T-cell (primary cell): ENCODE data around the gene DBNDD1. TPM values are rescaled to one million over a fixed set of nuclear protein-coding genes. Genes with fewer than 3 reads are reported as not detected.
"Not testable (repeated sequence)": the region's sequence is repeated elsewhere in the genome, so short reads cannot be mapped to it uniquely, and the experiment has no call there.

ENCODE experiments used
- ATAC-seq, 4 experiments: fragments of 200-7000 bp in 3 of 4; fragments of 150-1000 bp in 1 of 4; cut with Tn5 transposase; replicated peaks in 1 of 4; 1 replicate in 3 of 4; 2 replicates in 1 of 4; pipeline ENCODE4 v1.10.0; 2021; ENCODE audit warnings: moderate library complexity in 3 of 4, mild to moderate bottlenecking in 2 of 4, moderate number of reproducible peaks in 1 of 4
- CTCF ChIA-PET, 2 donors: fragments of 300-600 bp; sonication (Branson Sonifier 250); formaldehyde crosslinking; loops; one replicate each; lab custom pipeline; 2022; ENCODE audit warnings: antibody characterized with exemption in 2 of 2; lab: Charles Lee
- POLR2A ChIA-PET, 2 donors: fragments of 300-600 bp; sonication (Branson Sonifier 250); formaldehyde crosslinking; loops; one replicate each; lab custom pipeline; 2022; ENCODE audit warnings: antibody characterized with exemption in 2 of 2; lab: Charles Lee
- DNase-seq, 35 experiments: peaks; one replicate each; pipeline versions ENCODE4 v3.0.0 to v3.0.0-alpha.2; 2013 to 2023
- H3K27ac ChIP-seq: one replicate; pipeline ENCODE4 v1.5.1; 2013; ENCODE audit warnings: low read length
- H3K27me3 ChIP-seq, 2 experiments: replicated peaks in 1 of 2; 1 replicate in 1 of 2; 2 replicates in 1 of 2; pipeline versions ENCODE4 v1.6.1 to v1.7.0; 2013; ENCODE audit warnings: low read length in 1 of 2, mixed read lengths in 1 of 2; ENCODE audit not compliant: control insufficient read depth in 2 of 2, insufficient read depth in 2 of 2; ENCODE audit errors: extremely low read depth in 1 of 2
- H3K36me3 ChIP-seq, 2 donors: 1 replicate in 1 of 2; 2 replicates in 1 of 2; pipeline versions ENCODE4 v1.6.1 to v1.7.0; 2013; ENCODE audit warnings: low read length in 1 of 2; ENCODE audit not compliant: control insufficient read depth in 2 of 2, insufficient read depth in 1 of 2; ENCODE audit errors: extremely low read depth in 1 of 2
- H3K4me1 ChIP-seq, 2 experiments: 1 replicate in 1 of 2; 2 replicates in 1 of 2; pipeline versions ENCODE4 v1.6.1 to v1.7.0; 2013; ENCODE audit warnings: low read length in 2 of 2, mixed read lengths in 1 of 2; ENCODE audit not compliant: insufficient read depth in 2 of 2, control insufficient read depth in 1 of 2; ENCODE audit errors: extremely low read depth in 1 of 2
- H3K4me3 ChIP-seq, 2 donors: 1 replicate in 1 of 2; 2 replicates in 1 of 2; pipeline versions ENCODE4 v1.5.1 to v1.7.0; 2013; ENCODE audit warnings: mild to moderate bottlenecking in 2 of 2, low read length in 1 of 2, moderate library complexity in 1 of 2; ENCODE audit not compliant: control insufficient read depth in 1 of 2; ENCODE audit errors: extremely low read depth in 1 of 2
- H3K9me3 ChIP-seq: 2 replicates; pipeline ENCODE4 v1.7.0; 2013
- H3K27ac Mint-ChIP-seq, 2 donors: one replicate each; pipeline ENCODE4 v1.8.0; 2020 to 2021; ENCODE audit warnings: mild to moderate bottlenecking in 2 of 2, mixed read lengths in 2 of 2
- H3K27me3 Mint-ChIP-seq, 2 donors: one replicate each; pipeline ENCODE4 v1.8.0; 2021 to 2022; ENCODE audit warnings: mixed read lengths in 2 of 2
- H3K36me3 Mint-ChIP-seq: one replicate; pipeline ENCODE4 v1.8.0; 2021; ENCODE audit warnings: mixed read lengths
- H3K4me1 Mint-ChIP-seq, 3 donors: one replicate each; pipeline ENCODE4 v1.8.0; 2020 to 2022; ENCODE audit warnings: mixed read lengths in 3 of 3, mild to moderate bottlenecking in 1 of 3
- H3K4me3 Mint-ChIP-seq, 3 donors: one replicate each; pipeline ENCODE4 v1.8.0; 2020 to 2022; ENCODE audit warnings: mild to moderate bottlenecking in 3 of 3, mixed read lengths in 3 of 3, moderate library complexity in 3 of 3
- H3K9me3 Mint-ChIP-seq, 3 donors: one replicate each; pipeline ENCODE4 v1.8.0; 2020 to 2022; ENCODE audit warnings: mixed read lengths in 3 of 3
- WGBS: methylation state at CpG from one replicate; pipeline ENCODE4 v1.1.5; 2013; ENCODE audit warnings: missing lambda C conversion rate; ENCODE audit not compliant: insufficient coverage; 5-methylcytosine and 5-hydroxymethylcytosine counted together
- total RNA-seq, 35 experiments: library from RNA in 6 of 35; stranded (reverse) in 6 of 35; fragments of 120-200 nt in 1 of 35; gene quantifications; one replicate each; pipeline versions ENCODE4 v1.2.1 to v1.2.4 and lab custom pipeline; 2013 to 2026

DBNDD1 gene
- total RNA-seq, 5 donors from 2014 or later (not counting 1 experiment from before 2014, with no cell fraction given), result 0.70 to 3.6 (median 0.88) TPM

DNA sequence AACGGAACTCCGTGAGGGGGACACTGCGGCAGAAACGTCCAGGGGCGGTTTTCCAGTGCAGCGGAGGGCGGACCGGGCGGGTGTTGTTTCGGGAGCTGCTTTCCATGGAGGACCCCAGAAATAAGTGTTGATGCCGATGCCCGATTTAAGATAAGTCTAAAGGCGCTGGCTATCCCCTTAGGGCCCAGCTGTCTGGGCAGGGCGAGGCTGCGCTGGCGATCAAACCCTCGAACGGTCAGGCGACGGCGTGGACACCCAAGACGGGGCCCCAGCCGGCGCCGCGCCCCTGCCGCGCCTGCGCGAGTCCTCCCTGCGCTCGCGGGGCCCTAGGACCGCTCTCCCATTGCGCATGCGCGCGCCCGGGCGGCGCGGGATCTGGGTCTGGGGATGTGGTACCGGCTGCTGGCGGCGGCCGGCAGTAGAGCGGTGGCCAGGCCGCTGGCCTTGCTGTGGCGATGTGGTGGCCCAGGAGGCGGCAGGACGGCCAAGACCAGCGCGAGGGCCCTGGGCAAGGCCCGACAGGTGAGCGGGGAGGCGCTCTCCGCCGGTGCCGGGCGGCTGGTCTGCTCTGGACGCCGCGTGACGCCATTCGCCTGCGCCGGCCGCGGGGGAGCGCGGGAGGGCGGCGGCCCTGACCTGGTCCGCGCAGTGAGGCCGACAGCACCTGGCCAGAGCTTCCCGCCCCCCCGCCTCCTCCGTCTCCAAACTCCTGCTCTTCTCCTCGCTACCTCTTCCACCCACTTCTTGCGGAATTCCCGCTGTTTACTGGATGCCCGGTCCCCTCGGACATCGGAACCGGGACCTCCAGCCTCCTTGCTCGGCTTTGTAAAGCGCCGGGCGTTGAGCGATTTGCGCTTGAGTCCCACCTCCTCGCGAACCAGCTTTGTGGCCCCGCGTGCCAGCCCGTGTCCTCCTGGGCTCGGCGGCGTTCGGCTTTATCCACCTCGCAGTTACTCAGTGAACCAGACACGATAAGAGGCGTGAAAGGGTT, 46.7 kb downstream of the DBNDD1 start:
- peak; percentile 92 to 94 (median 92) for ATAC-seq
- under 1% methylated on average over 101 of the region's 104 CpGs for WGBS
- peaks cover 6% of the 10 kb centered on the region for H3K36me3 Mint-ChIP-seq
- peaks cover 27 to 39% (median 32%) of the 10 kb centered on the region in 3 donors for H3K4me1 Mint-ChIP-seq
- Histone ChIP-seq H3K27ac (peak overlapping the region; percentile 63), H3K36me3 (peaks cover 0 to 1% of the 10 kb centered on the region in 2 donors), H3K9me3 (no peaks in the 10 kb centered on the region), H3K4me1 (peaks cover 7 to 34% of the 10 kb centered on the region in 2 experiments), H3K4me3 (peak overlapping the region; percentile 85 to 92), H3K27me3 (no peaks in the 10 kb centered on the region)
- peak; percentile 80 to 95 (median 87) for DNase-seq
- peaks cover 0 to 2% of the 10 kb centered on the region in 2 donors for H3K27me3 Mint-ChIP-seq
- ChIA-PET POLR2A (no interaction called here), CTCF (interaction anchor here in 1 of 2 donors (1.1 kb wide), 1 partner anchor 22 kb away, joined by 3 read pairs; no protein-coding TSS in a partner anchor)
- H3K27ac Mint-ChIP-seq, result peak overlapping the region; percentile 90 to 94
- H3K9me3 Mint-ChIP-seq, result no peaks in the 10 kb centered on the region
- peak overlapping the region; percentile 97 to 98 (median 97) for H3K4me3 Mint-ChIP-seq

DNA sequence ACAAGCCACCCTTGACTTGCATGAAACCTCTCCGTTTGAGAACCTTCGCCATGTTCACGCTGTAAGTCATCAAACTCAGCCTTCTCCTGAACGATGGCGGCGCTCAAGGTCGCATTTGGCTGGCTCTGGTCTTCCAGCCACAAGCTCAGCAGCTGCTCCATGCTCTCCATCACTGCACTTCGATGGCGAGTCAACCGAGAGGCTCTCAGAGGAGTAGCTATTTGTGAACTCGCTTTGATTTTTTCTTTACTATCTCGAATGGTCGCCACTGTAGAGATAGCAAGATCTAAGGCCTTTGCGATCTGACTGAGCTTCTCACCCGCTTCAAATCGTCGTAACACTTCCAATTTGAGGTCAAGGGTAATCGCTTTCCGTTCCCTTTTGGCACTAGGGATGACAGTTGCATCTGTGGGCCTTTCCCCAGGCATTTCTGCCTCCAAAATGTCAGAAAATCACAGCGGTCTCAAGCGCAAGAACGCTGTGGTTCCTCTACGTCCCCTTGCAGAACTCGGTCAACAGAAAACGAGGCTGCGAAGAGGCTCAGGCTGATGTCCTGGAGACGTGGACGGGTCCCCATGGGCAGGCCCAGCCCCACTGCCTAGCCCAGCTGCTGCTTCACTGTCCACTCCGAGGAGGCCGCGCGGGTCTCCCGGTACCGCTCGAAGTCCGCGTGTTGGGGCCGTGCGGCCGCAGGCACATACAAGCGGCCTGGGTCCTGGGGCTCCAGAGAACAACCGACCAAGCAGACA, 47.6 kb downstream of the DBNDD1 start:
- Mint-ChIP-seq H3K36me3 (peaks cover 2% of the 10 kb centered on the region), H3K27me3 (peaks cover 0 to 2% of the 10 kb centered on the region in 2 donors), H3K4me3 (peak overlapping the region; percentile 97 to 98 (median 97)), H3K9me3 (no peaks in the 10 kb centered on the region), H3K27ac (peak overlapping the region; percentile 46 to 87), H3K4me1 (peaks cover 27 to 36% (median 31%) of the 10 kb centered on the region in 3 donors)
- ChIA-PET CTCF (interaction anchor here in 1 of 2 donors (1.1 kb wide), 1 partner anchor 22 kb away, joined by 3 read pairs; no protein-coding TSS in a partner anchor), POLR2A (no interaction called here)
- peak in 2 of 35 experiments; percentile 7 to 9 for DNase-seq
- peaks cover 7 to 34% of the 10 kb centered on the region in 2 experiments for H3K4me1 ChIP-seq
- ATAC-seq, result peak in 2 of 4 experiments; percentile 13 to 20
- H3K27ac ChIP-seq, result peak overlapping the region; percentile 63
- no peaks in the 10 kb centered on the region for H3K9me3 ChIP-seq
- H3K27me3 ChIP-seq, result no peaks in the 10 kb centered on the region
- peak overlapping the region; percentile 85 to 92 for H3K4me3 ChIP-seq
- peaks cover 0 to 2% of the 10 kb centered on the region in 2 donors for H3K36me3 ChIP-seq
- WGBS, result 55% methylated on average over 42 of the region's 42 CpGs

DNA sequence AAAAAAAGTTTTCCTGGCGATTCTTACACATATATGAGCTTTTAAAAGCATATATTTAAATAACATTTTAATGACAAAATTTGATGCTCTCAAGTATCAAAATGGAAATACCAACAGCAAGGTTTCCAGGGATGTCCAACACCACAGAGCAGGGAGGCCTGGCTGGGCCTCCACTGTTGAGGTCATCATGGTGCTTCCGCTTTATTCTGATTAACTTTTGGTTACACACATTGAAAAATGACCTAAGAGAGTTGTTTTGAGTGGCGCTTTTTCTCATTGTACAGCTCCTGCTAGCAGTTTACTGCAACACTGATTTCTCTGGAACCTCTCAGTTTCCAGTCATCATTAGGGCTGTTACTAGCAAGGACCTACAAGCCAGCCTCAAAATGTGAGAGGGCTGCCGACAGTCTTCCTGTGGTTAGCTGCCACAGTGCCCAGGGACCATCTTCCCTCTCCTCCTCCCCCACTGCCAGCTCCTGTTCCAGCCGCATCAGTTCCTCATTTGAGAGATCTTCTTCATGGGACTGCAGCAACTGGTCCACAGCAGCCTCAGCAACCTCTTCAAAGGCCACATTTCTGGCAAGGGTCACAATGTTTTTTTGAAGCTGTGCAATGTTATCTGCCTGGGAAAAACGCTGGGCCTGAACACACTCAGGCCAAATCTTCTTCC, 49.4 kb downstream of the DBNDD1 start:
- H3K36me3 ChIP-seq, result peaks cover 4 to 6% of the 10 kb centered on the region in 2 donors
- H3K27ac ChIP-seq, result no peak overlapping the region
- POLR2A ChIA-PET, result no interaction called here
- ATAC-seq (no peak), DNase-seq (peak in 1 of 35 experiments; percentile 13)
- no peak overlapping the region for H3K4me3 ChIP-seq
- Mint-ChIP-seq H3K36me3 (peaks cover 2% of the 10 kb centered on the region), H3K4me1 (peaks cover 23 to 29% (median 25%) of the 10 kb centered on the region in 3 donors), H3K4me3 (no peak overlapping the region), H3K27me3 (peaks cover 0 to 2% of the 10 kb centered on the region in 2 donors), H3K27ac (no peak overlapping the region), H3K9me3 (no peaks in the 10 kb centered on the region)
- CTCF ChIA-PET, result no interaction called here
- peaks cover 7 to 33% of the 10 kb centered on the region in 2 experiments for H3K4me1 ChIP-seq
- no peaks in the 10 kb centered on the region for H3K27me3 ChIP-seq
- WGBS, result 38% methylated on average over 2 of the region's 6 CpGs
- H3K9me3 ChIP-seq, result no peaks in the 10 kb centered on the region

DNA sequence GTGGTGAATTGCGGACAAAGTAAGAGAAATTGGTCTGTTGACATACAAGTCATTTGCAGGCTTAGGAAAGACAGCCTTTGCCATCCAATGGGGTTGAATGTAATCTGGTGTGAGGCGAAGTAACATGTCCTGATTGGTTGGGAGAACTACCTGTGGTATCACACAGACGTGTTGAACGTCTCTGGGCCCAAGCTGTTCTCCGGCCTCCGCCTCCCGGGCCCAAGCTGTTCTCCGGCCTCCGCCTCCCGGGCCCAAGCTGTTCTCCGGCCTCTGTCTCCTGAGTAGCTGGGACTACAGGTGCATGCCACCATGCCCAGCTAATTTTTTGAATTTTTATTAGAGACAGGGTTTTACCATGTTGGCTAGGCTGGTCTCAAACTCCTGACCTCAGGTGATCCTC, 51.2 kb downstream of the DBNDD1 start:
- H3K27me3 ChIP-seq, CTCF ChIA-PET, H3K27ac ChIP-seq, H3K4me3 Mint-ChIP-seq, DNase-seq, H3K27ac Mint-ChIP-seq, H3K4me3 ChIP-seq, ATAC-seq, H3K27me3 Mint-ChIP-seq, H3K36me3 ChIP-seq, H3K9me3 Mint-ChIP-seq, H3K9me3 ChIP-seq, POLR2A ChIA-PET, H3K36me3 Mint-ChIP-seq: not testable (repeated sequence)
- peaks cover 6 to 17% of the 10 kb centered on the region in 2 experiments for H3K4me1 ChIP-seq
- 92% methylated on average over 10 of the region's 11 CpGs for WGBS
- peaks cover 9 to 16% (median 10%) of the 10 kb centered on the region in 3 donors for H3K4me1 Mint-ChIP-seq

DNA sequence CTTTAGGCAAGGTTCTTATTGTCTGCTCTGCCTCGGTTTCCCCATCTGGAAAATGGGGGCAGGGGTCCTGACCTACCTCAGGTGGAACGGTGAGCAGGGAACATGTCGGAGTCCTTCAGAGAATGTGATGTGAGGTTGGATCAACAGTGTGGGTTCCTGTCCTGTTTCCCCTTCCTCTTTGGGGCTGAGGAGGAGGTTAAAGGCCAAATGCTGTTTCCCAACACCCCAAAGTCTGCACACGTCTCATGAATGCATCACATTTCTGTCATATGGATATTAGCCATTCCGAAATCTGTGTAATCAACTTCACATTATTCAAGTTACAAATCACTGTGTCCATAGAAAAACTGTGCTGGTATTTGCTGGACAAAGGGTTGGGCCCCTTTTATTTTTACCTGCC, 51.8 kb downstream of the DBNDD1 start:
- POLR2A ChIA-PET, H3K27me3 Mint-ChIP-seq, ATAC-seq: not testable (repeated sequence)

More for the DNA sequence above, 51.8 kb downstream of the DBNDD1 start:
- CTCF ChIA-PET, H3K36me3 ChIP-seq, H3K36me3 Mint-ChIP-seq, H3K9me3 Mint-ChIP-seq, H3K4me3 ChIP-seq, H3K27ac Mint-ChIP-seq, DNase-seq, H3K27me3 ChIP-seq, H3K9me3 ChIP-seq, H3K4me3 Mint-ChIP-seq, H3K27ac ChIP-seq: not testable (repeated sequence)
- peaks cover 6 to 16% of the 10 kb centered on the region in 2 experiments for H3K4me1 ChIP-seq
- H3K4me1 Mint-ChIP-seq, result peaks cover 5 to 13% (median 10%) of the 10 kb centered on the region in 3 donors
- WGBS, result 43% methylated on average over 1 of the region's 5 CpGs
